GM12878 (cell line): ENCODE data around the gene SNAI1.

Source experiments
- BRCA1 ChIP-seq: IDR thresholded peaks from 2 replicates; pipeline ENCODE4 v1.6.1; 2011; ENCODE audit warnings: low read depth, low read length, improper control_type of control experiment
- CTCF ChIP-seq, 3 experiments: IDR thresholded peaks in 2 of 3; conservative IDR thresholded peaks in 1 of 3; 2 replicates each; pipeline ENCODE4 v1.5.1; 2011; ENCODE audit warnings: low read depth in 3 of 3, low read length in 3 of 3, mild to moderate bottlenecking in 3 of 3, control low read depth in 2 of 3, moderate library complexity in 2 of 3, inconsistent platforms in 1 of 3, mixed read lengths in 1 of 3; ENCODE audit not compliant: control insufficient read depth in 2 of 3, insufficient read depth in 1 of 3; ENCODE audit errors: extremely low read depth in 1 of 3
- FOS ChIP-seq: IDR thresholded peaks from 3 replicates; pipeline ENCODE4 v1.6.1; 2011; ENCODE audit warnings: borderline replicate concordance; ENCODE audit not compliant: insufficient read length; ENCODE audit errors: extremely low read depth
- GABPA ChIP-seq: IDR thresholded peaks from 2 replicates; pipeline ENCODE4 v1.6.1; 2014; ENCODE audit warnings: antibody characterized with exemption, low read depth, mild to moderate bottlenecking, inconsistent platforms
- RFX5 ChIP-seq: IDR thresholded peaks from 2 replicates; pipeline ENCODE4 v1.6.1; 2011; ENCODE audit warnings: low read depth, low read length, improper control_type of control experiment
- SRF ChIP-seq, 2 experiments: IDR thresholded peaks; 2 replicates each; pipeline ENCODE4 v1.6.1; 2011; ENCODE audit warnings: low read depth in 2 of 2, low read length in 2 of 2, mild to moderate bottlenecking in 1 of 2, moderate library complexity in 1 of 2
- YY1 ChIP-seq: IDR thresholded peaks from 2 replicates; pipeline ENCODE4 v1.6.1; 2011; ENCODE audit warnings: low read depth, mild to moderate bottlenecking, low read length
- TF ChIP-seq, protein P1 (sequence below): IDR thresholded peaks from 2 replicates; pipeline ENCODE4 v1.6.1; 2011; ENCODE audit warnings: low read depth, low read length, improper control_type of control experiment, borderline replicate concordance

DNA sequence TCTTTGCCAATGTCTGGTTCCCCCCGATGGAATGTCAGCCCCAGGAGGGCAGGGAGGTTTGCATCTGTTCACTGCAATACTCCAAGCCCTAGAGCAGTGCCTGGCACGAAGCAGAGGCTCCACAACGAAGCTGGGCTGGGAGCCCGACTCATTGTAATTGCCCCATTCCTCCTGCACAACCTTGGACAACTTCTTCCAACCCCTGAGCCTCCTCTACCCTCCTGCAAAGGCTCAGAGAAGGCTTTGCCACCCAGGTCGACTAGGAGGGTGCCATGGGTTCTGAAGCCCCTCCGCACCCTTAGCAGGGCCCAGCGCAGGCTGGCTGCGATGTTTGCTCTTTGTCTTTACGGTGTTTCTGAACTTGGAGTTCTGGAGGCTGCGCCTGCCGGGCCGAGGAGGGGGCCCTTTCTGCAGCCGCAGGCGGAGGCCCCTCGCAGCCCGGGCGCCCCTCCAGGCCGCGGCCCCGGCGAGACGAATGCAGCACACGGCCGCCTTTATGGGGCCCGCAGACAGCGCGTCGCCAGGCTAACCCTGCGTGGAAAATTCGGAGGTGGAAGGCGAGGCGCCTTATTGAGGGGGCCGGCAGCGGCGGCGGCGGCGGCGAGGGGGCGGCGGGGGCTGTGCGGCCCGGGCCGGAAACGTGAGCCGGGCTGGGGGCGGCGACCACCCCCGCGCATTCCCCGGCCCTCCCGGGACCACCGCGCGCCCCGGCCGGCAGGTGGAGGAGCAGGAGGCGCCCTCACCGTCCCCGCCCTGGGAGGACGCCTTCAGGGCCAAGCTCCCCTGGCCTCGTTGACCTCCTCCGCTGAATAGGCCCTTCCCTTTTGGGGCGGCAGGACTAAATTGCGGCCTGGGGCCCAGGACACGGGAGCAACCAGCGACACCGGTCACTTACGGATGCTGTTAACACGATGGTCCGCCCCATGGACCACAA, 27.0 kb downstream of the SNAI1 start:
- TF ChIP-seq, protein P1, sequence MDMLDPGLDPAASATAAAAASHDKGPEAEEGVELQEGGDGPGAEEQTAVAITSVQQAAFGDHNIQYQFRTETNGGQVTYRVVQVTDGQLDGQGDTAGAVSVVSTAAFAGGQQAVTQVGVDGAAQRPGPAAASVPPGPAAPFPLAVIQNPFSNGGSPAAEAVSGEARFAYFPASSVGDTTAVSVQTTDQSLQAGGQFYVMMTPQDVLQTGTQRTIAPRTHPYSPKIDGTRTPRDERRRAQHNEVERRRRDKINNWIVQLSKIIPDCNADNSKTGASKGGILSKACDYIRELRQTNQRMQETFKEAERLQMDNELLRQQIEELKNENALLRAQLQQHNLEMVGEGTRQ = no peak
- TF ChIP-seq FOS = no peak
- TF ChIP-seq BRCA1 = no peak
- no peak for TF ChIP-seq CTCF (IDR thresholded peaks at IDR 0.05 in 2 of 3, conservative IDR thresholded peaks at IDR 0.05 in 1 of 3; ENCODE audit: control insufficient read depth in 2 of 3, extremely low read depth in 1 of 3, insufficient read depth in 1 of 3, low read depth in 3 of 3, low read length in 3 of 3)
- no peak for TF ChIP-seq RFX5
- no peak for TF ChIP-seq YY1
- TF ChIP-seq SRF (IDR thresholded peaks at IDR 0.05; ENCODE audit: low read depth in 2 of 2, low read length in 2 of 2) = no peak
- TF ChIP-seq GABPA = no peak
